Activated naive CD4-positive, alpha-beta T cell treated with anti-CD3 and anti-CD28 coated beads for 36 hours (primary cell): Measurements from ENCODE around the gene PRRC1. TPM values are rescaled to one million over a fixed set of nuclear protein-coding genes. Genes with fewer than 3 reads are reported as not detected.
"Not testable (repeated sequence)": the region's sequence is repeated elsewhere in the genome, so short reads cannot be mapped to it uniquely, and the experiment has no call there.

Source experiments
- CTCF ChIA-PET: fragments of 350-600 bp; sonication (Branson Sonifier 250); formaldehyde crosslinking; loops from one replicate; lab custom pipeline; 2021; ENCODE audit warnings: antibody characterized with exemption; lab: Charles Lee
- DNase-seq: peaks from one replicate; pipeline ENCODE4 v3.0.0-alpha.2; 2020
- H3K27ac Mint-ChIP-seq: one replicate; pipeline ENCODE4 v1.8.0; 2021; ENCODE audit warnings: mild to moderate bottlenecking, mixed read lengths
- H3K27me3 Mint-ChIP-seq: one replicate; pipeline ENCODE4 v1.8.0; 2021; ENCODE audit warnings: low read depth, mixed read lengths
- H3K36me3 Mint-ChIP-seq: one replicate; pipeline ENCODE4 v1.8.0; 2021; ENCODE audit warnings: low read depth, mixed read lengths
- H3K4me1 Mint-ChIP-seq: one replicate; pipeline ENCODE4 v1.8.0; 2021; ENCODE audit warnings: low read depth, mixed read lengths
- H3K4me3 Mint-ChIP-seq: one replicate; pipeline ENCODE4 v1.8.0; 2021; ENCODE audit warnings: mild to moderate bottlenecking, moderate library complexity, mixed read lengths
- H3K9me3 Mint-ChIP-seq: one replicate; pipeline ENCODE4 v1.8.0; 2021; ENCODE audit warnings: mixed read lengths
- intact Hi-C: fragments of 100-400 bp; cut with micrococcal nuclease; formaldehyde crosslinking; loops from one replicate; pipeline ENCODE4 v1.15.1; 2023
- total RNA-seq, 2 experiments: library from RNA; stranded (reverse); gene quantifications; one replicate each; pipeline ENCODE4 v1.2.3, GENCODE V29; 2021

PRRC1 gene
- total RNA-seq, 2 experiments from 2014 or later: 34.1 to 35.1 TPM

- H3K27ac Mint-ChIP-seq: no peak overlapping the region
- H3K36me3 Mint-ChIP-seq: no peaks in the 10 kb centered on the region
- no peak for DNase-seq
- intact Hi-C loops: loop anchor here (10.0 kb wide), 1 partner anchor 1338 kb away; no protein-coding TSS in a partner anchor
- H3K27me3 Mint-ChIP-seq: peaks cover 22% of the 10 kb centered on the region
- peaks cover 5% of the 10 kb centered on the region for H3K4me1 Mint-ChIP-seq
- no peak overlapping the region for H3K4me3 Mint-ChIP-seq
- CTCF ChIA-PET: no interaction called here
- no peaks in the 10 kb centered on the region for H3K9me3 Mint-ChIP-seq
These were observed 49.8 kb downstream of the PRRC1 start for GRCh38 chr5:127567026-127567768.

DNA sequence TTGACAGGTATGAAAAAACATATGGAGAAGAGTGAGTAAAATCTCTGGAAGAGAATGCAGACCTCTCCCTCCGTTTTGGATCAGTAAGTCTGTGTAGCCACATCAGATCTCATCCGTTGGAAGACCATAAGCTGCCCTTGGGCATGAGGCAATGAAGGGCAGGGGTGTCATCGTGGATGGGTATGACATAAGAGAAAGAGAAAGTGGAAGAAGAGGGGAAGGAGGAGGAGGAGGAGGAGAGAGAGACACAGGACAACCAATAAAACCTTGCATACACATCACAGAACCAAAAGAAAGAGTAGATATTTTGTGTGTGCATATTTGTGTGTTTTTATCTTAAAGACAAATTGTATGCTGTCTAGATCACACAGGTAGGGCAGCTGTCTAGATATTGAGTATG lies 50.7 kb downstream of the PRRC1 start:
- CTCF ChIA-PET: no interaction called here

GRCh38 chr5:127569471-127569870 lies 52.0 kb downstream of the PRRC1 start:
- H3K4me1 Mint-ChIP-seq, CTCF ChIA-PET, H3K9me3 Mint-ChIP-seq, DNase-seq, H3K36me3 Mint-ChIP-seq, H3K4me3 Mint-ChIP-seq, H3K27ac Mint-ChIP-seq: not testable (repeated sequence)
- H3K27me3 Mint-ChIP-seq: peaks cover 27% of the 10 kb centered on the region
- intact Hi-C loops: loop anchor here (10.0 kb wide), 1 partner anchor 1335 kb away; no protein-coding TSS in a partner anchor

More for the DNA sequence above, 50.7 kb downstream of the PRRC1 start:
- intact Hi-C loops: loop anchor here (10.0 kb wide), 1 partner anchor 1337 kb away; no protein-coding TSS in a partner anchor
- Mint-ChIP-seq H3K27me3 (peaks cover 27% of the 10 kb centered on the region), H3K4me3 (no peak overlapping the region), H3K36me3 (no peaks in the 10 kb centered on the region), H3K4me1 (peaks cover 5% of the 10 kb centered on the region), H3K9me3 (no peaks in the 10 kb centered on the region), H3K27ac (no peak overlapping the region)
- no peak for DNase-seq

DNA sequence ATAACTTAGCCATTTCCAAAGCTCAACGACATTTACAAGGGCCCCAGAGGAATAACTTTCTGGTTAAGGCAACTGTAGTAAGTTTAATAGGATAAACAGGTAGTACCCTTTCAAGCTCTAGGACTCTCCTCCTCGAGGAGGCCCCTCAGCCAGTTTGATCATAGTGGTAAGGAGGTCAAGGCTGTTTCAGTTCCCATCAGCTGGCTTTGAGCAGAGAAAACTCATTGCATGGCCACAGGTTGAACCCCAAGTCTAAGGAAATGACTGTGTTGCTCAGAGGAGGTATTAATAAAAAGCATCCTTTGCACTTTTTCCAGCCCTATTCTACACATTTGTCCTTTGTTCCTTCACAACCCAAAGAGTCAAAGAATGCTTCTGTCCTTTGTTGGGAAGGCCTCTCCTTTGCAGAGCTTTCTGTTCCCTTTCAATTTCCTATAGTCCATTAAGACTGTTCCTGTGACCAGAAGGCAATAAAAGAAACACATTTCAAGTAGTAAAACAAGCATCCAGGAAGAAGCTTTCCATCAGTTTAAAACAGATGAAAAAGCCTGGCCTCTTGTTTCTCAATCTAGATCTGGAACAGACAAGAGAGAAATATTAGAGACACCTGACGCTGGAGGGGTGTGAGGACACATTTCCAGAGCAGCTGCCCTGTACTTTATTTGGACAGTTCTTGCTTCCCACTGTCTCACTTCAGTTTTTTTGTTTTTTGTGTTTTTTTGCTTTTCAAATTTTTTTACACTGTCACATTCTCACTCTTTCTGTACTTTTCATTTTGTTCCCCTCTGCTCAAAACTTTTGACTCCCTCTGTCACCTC lies 54.1 kb downstream of the PRRC1 start:
- H3K27me3 Mint-ChIP-seq: peaks cover 23% of the 10 kb centered on the region
- H3K36me3 Mint-ChIP-seq: no peaks in the 10 kb centered on the region
- CTCF ChIA-PET: interaction anchor here (0.8 to 1.6 kb wide), 2 partner anchors 8 to 630 kb away, joined by 3 to 5 read pairs; no protein-coding TSS in a partner anchor
- no peak for DNase-seq
- intact Hi-C loops: no loop called here
- no peak overlapping the region for H3K4me3 Mint-ChIP-seq
- peaks cover 3% of the 10 kb centered on the region for H3K4me1 Mint-ChIP-seq
- H3K9me3 Mint-ChIP-seq: peaks cover 10% of the 10 kb centered on the region
- H3K27ac Mint-ChIP-seq: no peak overlapping the region

DNA sequence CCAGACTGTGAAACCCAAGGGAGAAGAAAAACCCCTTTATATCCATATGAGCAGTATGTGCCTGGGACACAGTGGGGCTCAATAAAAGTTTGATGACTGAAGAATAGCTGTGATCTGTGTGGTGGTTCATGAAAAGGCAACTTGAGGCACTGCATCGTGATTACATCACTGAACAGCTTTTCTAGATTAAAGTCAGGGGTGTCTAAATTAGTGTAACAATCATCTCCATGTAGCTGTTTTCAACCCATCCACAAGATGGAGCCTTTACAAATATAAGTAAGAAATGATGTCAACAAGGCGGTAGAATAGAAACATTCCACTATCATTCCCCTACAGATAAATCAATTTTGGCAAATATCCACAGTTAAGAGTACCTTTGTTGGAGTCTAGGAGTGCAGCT lies 55.5 kb downstream of the PRRC1 start:
- Mint-ChIP-seq H3K4me1 (peaks cover 3% of the 10 kb centered on the region), H3K27me3 (peaks cover 19% of the 10 kb centered on the region), H3K27ac (no peak overlapping the region), H3K36me3 (no peaks in the 10 kb centered on the region), H3K9me3 (peaks cover 10% of the 10 kb centered on the region), H3K4me3 (no peak overlapping the region)
- intact Hi-C loops: no loop called here
- no peak for DNase-seq
- CTCF ChIA-PET: no interaction called here

DNA sequence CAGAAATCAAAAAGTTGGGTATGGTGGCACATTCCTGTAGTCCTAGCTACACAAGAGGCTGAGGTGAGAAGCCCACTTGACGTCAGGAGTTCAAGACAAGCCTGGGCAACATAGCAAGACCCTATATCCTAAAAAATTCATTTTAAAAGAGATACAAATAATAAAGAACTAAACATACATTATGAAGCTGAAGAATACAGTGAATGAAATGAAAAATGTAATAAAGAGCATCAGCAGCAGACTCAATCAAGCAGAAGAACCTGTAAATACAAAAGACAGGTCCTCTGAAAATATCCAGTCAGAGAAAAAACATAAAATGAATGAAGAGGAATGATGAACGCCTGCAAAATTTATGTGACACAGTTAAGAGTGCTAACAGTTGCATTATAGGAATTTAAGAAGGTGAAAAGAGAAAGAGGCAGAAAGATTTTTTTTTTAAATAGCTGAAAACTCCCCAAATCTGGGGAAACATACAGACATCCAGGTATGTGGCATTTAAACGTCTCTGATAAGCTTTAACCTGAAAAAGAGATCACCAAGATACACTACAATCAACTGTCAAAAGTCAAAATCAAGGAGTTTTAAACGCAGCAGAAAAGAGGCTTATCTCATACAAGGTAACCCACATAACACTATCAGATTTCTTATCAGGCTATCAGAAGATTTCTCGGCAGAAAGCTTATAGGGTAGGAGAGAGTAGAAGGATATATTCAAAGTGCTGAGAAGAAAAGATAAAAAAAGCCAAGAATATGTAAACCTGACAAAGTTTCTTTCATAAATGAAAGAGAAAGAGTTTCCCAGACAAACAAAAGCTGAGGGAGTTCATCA lies 57.6 kb downstream of the PRRC1 start:
- Mint-ChIP-seq H3K9me3 (peaks cover 10% of the 10 kb centered on the region), H3K4me1 (no peaks in the 10 kb centered on the region), H3K4me3 (no peak overlapping the region), H3K27me3 (peaks cover 12% of the 10 kb centered on the region), H3K27ac (no peak overlapping the region), H3K36me3 (no peaks in the 10 kb centered on the region)
- no peak for DNase-seq
- CTCF ChIA-PET: no interaction called here
- intact Hi-C loops: no loop called here

- DNase-seq: no peak
- intact Hi-C loops: no loop called here
- H3K36me3 Mint-ChIP-seq: no peaks in the 10 kb centered on the region
- H3K27me3 Mint-ChIP-seq: peaks cover 5% of the 10 kb centered on the region
- peaks cover 10% of the 10 kb centered on the region for H3K9me3 Mint-ChIP-seq
- no peak overlapping the region for H3K4me3 Mint-ChIP-seq
- no peak overlapping the region for H3K27ac Mint-ChIP-seq
- CTCF ChIA-PET: no interaction called here
- H3K4me1 Mint-ChIP-seq: no peaks in the 10 kb centered on the region
These were observed 60.0 kb downstream of the PRRC1 start for GRCh38 chr5:127577458-127577857.

DNA sequence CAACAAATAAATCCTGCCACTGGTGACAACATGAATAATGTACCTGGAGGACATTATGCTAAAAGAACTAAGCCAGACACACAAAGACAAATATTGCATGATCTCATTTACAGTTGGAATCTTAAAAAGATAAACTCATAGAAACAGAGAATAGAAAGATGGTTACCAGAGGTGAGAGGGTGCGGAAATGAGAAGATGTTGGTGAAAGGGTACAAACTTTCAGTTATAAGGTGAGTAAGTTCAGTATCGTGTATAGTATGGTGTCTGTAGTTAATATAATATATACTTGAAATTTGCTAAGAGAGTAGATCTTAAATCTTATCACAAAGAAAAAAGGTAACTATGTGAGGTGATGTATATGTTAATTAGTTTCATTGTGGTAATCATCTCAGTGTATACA lies 63.3 kb downstream of the PRRC1 start:
- no peaks in the 10 kb centered on the region for H3K4me1 Mint-ChIP-seq
- no peaks in the 10 kb centered on the region for H3K36me3 Mint-ChIP-seq
- CTCF ChIA-PET: no interaction called here
- no peak overlapping the region for H3K4me3 Mint-ChIP-seq
- H3K9me3 Mint-ChIP-seq: no peaks in the 10 kb centered on the region
- H3K27ac Mint-ChIP-seq: no peak overlapping the region
- DNase-seq: no peak
- H3K27me3 Mint-ChIP-seq: no peaks in the 10 kb centered on the region
- intact Hi-C loops: no loop called here

DNA sequence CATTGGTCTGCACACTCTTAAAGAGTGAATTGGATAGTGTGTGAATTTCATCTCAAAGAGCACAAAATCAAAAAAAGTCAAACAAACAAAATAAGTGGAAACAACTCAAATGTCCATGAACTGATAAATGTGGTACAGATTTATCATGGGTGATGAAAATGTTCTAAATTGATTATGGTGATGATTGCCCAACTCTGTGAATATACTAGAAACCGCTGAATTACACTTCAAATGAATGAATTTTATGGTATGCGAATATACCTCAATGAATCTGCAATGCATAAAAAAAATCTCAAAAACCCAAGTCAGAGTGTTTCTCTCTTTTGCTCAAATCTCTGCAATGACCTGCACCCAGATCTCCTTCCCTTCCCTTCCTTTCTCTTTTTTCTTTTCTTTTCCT lies 64.0 kb downstream of the PRRC1 start:
- Mint-ChIP-seq H3K27me3 (no peaks in the 10 kb centered on the region), H3K27ac (no peak overlapping the region), H3K9me3 (no peaks in the 10 kb centered on the region), H3K36me3 (no peaks in the 10 kb centered on the region), H3K4me3 (no peak overlapping the region), H3K4me1 (no peaks in the 10 kb centered on the region)
- CTCF ChIA-PET: no interaction called here
- intact Hi-C loops: no loop called here
- no peak for DNase-seq

DNA sequence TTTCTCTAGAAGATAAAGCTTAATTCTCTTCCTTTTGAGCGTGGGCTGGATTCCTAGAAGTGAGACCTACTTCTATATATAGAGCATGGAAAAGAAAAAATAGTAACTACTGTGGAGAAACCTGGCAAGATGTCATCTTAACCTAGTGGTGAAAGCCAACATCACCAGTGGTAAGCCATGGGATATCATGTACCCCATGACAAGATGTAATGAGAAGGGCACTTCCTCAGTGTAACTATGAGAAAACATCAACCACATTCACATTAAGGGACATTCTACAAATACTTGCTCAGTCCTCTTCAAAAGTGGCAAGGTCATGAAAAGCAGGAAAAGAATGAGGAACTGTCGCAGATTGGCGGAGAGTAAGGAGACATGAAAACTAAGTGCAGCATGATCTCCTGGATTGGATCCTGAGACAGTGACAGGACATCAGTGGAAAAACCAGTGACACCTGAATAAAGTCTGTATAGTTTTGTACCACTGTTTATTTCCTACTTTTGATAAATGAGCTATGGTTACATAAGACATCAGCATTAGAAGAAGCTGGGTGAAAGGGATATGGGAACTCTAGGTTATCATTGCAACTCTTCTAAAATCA lies 65.4 kb downstream of the PRRC1 start:
- Mint-ChIP-seq H3K9me3 (no peaks in the 10 kb centered on the region), H3K27ac (no peak overlapping the region), H3K27me3 (peaks cover 5% of the 10 kb centered on the region), H3K36me3 (no peaks in the 10 kb centered on the region), H3K4me1 (no peaks in the 10 kb centered on the region), H3K4me3 (no peak overlapping the region)
- intact Hi-C loops: no loop called here
- no peak for DNase-seq
- CTCF ChIA-PET: no interaction called here

DNA sequence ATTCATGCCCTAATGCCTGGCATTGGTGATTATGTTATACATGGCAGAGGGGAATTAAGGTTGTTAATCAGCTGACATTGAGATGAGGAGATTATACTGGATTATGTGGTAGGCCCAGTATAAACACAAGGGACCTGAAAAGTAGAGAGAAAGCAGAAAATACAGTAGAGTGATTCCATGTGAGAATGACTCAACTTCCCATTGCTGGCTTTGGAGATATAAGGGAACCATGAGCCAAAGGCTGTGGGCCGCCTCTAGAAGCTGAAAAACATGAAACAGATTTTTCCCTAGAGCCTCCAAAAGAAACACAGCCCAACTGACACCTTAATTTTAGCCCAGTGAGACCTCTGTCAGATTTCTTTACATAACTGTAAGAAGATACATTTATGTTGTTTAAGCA lies 66.4 kb downstream of the PRRC1 start:
- H3K4me1 Mint-ChIP-seq: no peaks in the 10 kb centered on the region
- intact Hi-C loops: no loop called here
- CTCF ChIA-PET: no interaction called here
- H3K27ac Mint-ChIP-seq: no peak overlapping the region
- H3K9me3 Mint-ChIP-seq: no peaks in the 10 kb centered on the region
- H3K4me3 Mint-ChIP-seq: no peak overlapping the region
- no peaks in the 10 kb centered on the region for H3K36me3 Mint-ChIP-seq
- no peak for DNase-seq
- peaks cover 8% of the 10 kb centered on the region for H3K27me3 Mint-ChIP-seq

- no peak for DNase-seq
- CTCF ChIA-PET: no interaction called here
- no peak overlapping the region for H3K27ac Mint-ChIP-seq
- no peaks in the 10 kb centered on the region for H3K9me3 Mint-ChIP-seq
- peaks cover 13% of the 10 kb centered on the region for H3K27me3 Mint-ChIP-seq
- no peaks in the 10 kb centered on the region for H3K36me3 Mint-ChIP-seq
- no peak overlapping the region for H3K4me3 Mint-ChIP-seq
- intact Hi-C loops: no loop called here
- no peaks in the 10 kb centered on the region for H3K4me1 Mint-ChIP-seq
These were observed 68.2 kb downstream of the PRRC1 start for GRCh38 chr5:127585661-127586060.
